Ovary (tissue), 3 donors: ENCODE measurements around the gene GPR85.

ENCODE experiments used
- POLR2A ChIP-seq: fragments of 450-650 bp; IDR thresholded peaks from one replicate; pipeline ENCODE4 v1.6.1; 2017; ENCODE audit warnings: antibody characterized with exemption, mild to moderate bottlenecking, moderate library complexity
- TF ChIP-seq, protein P1 (sequence below), 3 donors: fragments of 450-650 bp in 2 of 3; fragments of 200-600 bp in 1 of 3; IDR thresholded peaks; one replicate each; pipeline versions ENCODE4 v1.5.1 to v1.8.0; 2016 to 2022; ENCODE audit warnings: antibody characterized with exemption in 3 of 3, mild to moderate bottlenecking in 1 of 3
- donor health status: DM: no; HTN: no; CAD: no.

DNA sequence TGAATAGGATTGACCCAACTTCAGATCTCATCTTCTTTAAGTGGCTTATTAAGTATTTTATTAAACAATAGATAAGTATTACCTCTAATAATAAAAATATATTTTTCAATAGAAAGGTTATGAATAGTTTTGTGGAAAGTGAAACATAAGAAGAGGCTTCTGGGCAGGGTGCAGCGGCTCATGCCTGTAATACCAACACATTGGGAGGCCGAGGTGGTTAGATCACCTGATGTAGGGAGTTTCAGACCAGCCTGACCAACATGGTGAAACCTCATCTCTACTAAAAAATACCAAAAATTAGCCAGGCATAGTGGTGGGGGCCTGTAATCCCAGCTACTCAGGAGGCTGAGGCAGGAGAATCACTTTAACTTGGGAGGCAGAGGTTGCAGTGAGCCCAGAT lies 26.5 kb downstream of the GPR85 start:
- TF ChIP-seq, protein P1, sequence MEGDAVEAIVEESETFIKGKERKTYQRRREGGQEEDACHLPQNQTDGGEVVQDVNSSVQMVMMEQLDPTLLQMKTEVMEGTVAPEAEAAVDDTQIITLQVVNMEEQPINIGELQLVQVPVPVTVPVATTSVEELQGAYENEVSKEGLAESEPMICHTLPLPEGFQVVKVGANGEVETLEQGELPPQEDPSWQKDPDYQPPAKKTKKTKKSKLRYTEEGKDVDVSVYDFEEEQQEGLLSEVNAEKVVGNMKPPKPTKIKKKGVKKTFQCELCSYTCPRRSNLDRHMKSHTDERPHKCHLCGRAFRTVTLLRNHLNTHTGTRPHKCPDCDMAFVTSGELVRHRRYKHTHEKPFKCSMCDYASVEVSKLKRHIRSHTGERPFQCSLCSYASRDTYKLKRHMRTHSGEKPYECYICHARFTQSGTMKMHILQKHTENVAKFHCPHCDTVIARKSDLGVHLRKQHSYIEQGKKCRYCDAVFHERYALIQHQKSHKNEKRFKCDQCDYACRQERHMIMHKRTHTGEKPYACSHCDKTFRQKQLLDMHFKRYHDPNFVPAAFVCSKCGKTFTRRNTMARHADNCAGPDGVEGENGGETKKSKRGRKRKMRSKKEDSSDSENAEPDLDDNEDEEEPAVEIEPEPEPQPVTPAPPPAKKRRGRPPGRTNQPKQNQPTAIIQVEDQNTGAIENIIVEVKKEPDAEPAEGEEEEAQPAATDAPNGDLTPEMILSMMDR (IDR thresholded peaks at IDR 0.05): no peak
- no peak for TF ChIP-seq POLR2A
